Parathyroid adenoma (tissue), 2 donors: ENCODE measurements around the gene SH3BP2.

Experiments used
- H2AFZ ChIP-seq: fragments of 300-600 bp; sonication (generic); one replicate; pipeline ENCODE4 v1.7.0; 2017; ENCODE audit warnings: antibody characterized with exemption, mild to moderate bottlenecking
- H3K27ac ChIP-seq: fragments of 300-600 bp; sonication (generic); one replicate; pipeline ENCODE4 v1.7.0; 2017
- H3K27me3 ChIP-seq: fragments of 300-600 bp; sonication (generic); one replicate; pipeline ENCODE4 v1.7.0; 2017; ENCODE audit warnings: low read length; ENCODE audit not compliant: control insufficient read depth, insufficient read depth
- H3K36me3 ChIP-seq: fragments of 300-600 bp; sonication (generic); one replicate; pipeline ENCODE4 v1.7.0; 2017; ENCODE audit warnings: low read length; ENCODE audit not compliant: control insufficient read depth, insufficient read depth
- H3K4me1 ChIP-seq: fragments of 300-600 bp; sonication (generic); one replicate; pipeline ENCODE4 v1.7.0; 2017; ENCODE audit warnings: control low read depth
- H3K4me2 ChIP-seq: fragments of 300-600 bp; sonication (generic); one replicate; pipeline ENCODE4 v1.7.0; 2017; ENCODE audit warnings: low read length
- H3K4me3 ChIP-seq: fragments of 300-600 bp; sonication (generic); one replicate; pipeline ENCODE4 v1.7.0; 2017; ENCODE audit warnings: low read depth, low read length
- H3K79me2 ChIP-seq: fragments of 300-600 bp; sonication (generic); one replicate; pipeline ENCODE4 v1.7.0; 2017; ENCODE audit warnings: control low read depth
- H3K9ac ChIP-seq: fragments of 300-600 bp; sonication (generic); one replicate; pipeline ENCODE4 v1.7.0; 2017; ENCODE audit warnings: mild to moderate bottlenecking
- H3K9me3 ChIP-seq: fragments of 300-600 bp; sonication (generic); one replicate; pipeline ENCODE4 v1.7.0; 2017; ENCODE audit warnings: low read length; ENCODE audit not compliant: control insufficient read depth
- TF ChIP-seq, protein P1 (sequence below): fragments of 300-600 bp; sonication (generic); IDR thresholded peaks from one replicate; pipeline ENCODE4 v1.7.0; 2017; ENCODE audit warnings: antibody characterized with exemption, mild to moderate bottlenecking
- donor health status: primary hyperparathyroidism.

The SH3BP2 gene

DNA sequence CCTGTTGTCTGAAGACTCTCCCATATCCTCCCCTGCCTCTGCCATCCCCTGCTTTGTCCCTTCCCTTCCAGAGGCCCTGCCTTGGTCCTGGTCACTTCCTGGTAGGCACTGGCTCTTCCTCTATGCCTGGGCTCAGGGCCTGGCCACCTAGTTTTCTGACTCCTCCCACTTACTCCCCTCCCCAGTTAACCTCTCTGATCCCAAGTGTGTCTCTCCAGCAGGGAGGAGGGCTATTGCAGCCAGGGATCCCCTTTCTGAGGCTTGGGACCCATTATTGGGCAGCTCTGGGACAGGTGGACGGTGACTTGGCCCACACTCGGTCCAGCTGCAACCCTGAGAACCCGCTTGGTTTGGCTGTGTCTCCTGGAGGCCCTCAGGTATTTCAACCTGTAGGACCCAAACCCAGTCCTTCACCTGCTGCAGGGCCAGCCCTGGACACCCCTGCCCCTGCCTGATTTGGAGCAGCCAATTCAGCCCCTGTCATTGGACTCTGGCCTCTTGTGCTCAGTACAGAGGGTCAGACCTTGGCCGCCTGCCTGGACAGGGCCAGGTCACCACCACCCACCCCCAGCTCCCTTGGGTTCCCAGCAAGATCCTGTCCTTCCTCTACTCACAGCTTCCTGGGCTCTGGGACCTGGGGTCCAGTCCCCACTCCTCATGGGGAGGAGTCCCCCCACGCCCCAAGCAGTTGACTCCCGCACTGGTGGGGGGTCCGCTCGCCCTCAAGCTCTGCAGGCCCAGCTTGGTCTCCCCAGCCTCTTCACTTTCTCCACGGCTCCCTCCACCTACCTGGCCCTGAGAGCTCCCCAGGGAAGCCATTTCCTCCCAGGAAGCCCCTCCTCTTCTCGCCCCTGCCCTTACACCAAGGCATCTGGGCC, 1.1 kb upstream of the SH3BP2 start:
- H3K4me2 ChIP-seq: no peak overlapping the region
- H3K36me3 ChIP-seq: no peaks in the 10 kb centered on the region
- H3K9ac ChIP-seq: no peak overlapping the region
- no peak overlapping the region for H3K27ac ChIP-seq
- no peaks in the 10 kb centered on the region for H3K27me3 ChIP-seq
- no peak overlapping the region for H2AFZ ChIP-seq
- peaks cover 25% of the 10 kb centered on the region for H3K4me1 ChIP-seq
- H3K79me2 ChIP-seq: no peaks in the 10 kb centered on the region
- TF ChIP-seq, protein P1, sequence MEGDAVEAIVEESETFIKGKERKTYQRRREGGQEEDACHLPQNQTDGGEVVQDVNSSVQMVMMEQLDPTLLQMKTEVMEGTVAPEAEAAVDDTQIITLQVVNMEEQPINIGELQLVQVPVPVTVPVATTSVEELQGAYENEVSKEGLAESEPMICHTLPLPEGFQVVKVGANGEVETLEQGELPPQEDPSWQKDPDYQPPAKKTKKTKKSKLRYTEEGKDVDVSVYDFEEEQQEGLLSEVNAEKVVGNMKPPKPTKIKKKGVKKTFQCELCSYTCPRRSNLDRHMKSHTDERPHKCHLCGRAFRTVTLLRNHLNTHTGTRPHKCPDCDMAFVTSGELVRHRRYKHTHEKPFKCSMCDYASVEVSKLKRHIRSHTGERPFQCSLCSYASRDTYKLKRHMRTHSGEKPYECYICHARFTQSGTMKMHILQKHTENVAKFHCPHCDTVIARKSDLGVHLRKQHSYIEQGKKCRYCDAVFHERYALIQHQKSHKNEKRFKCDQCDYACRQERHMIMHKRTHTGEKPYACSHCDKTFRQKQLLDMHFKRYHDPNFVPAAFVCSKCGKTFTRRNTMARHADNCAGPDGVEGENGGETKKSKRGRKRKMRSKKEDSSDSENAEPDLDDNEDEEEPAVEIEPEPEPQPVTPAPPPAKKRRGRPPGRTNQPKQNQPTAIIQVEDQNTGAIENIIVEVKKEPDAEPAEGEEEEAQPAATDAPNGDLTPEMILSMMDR: no peak
- H3K4me3 ChIP-seq: no peak overlapping the region
- H3K9me3 ChIP-seq: no peaks in the 10 kb centered on the region

DNA sequence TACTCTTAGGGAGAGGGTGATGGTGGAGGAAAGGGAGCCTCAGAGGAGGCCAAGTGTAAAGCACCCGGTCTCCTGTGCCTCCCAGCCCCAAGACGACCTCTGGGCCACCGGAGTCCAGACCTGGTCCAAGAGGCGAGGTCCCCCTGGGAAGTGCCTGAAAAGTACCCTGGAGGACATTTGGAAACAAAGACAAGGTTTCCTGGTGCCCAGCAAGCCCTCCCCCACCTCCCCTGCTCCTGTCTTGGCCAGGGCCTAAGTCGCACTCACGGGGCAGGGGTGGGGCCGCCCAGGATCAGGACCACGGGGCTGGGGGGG, 532 bp upstream of the SH3BP2 start:
- H3K27ac ChIP-seq: no peak overlapping the region
- TF ChIP-seq, protein P1: no peak

DNA sequence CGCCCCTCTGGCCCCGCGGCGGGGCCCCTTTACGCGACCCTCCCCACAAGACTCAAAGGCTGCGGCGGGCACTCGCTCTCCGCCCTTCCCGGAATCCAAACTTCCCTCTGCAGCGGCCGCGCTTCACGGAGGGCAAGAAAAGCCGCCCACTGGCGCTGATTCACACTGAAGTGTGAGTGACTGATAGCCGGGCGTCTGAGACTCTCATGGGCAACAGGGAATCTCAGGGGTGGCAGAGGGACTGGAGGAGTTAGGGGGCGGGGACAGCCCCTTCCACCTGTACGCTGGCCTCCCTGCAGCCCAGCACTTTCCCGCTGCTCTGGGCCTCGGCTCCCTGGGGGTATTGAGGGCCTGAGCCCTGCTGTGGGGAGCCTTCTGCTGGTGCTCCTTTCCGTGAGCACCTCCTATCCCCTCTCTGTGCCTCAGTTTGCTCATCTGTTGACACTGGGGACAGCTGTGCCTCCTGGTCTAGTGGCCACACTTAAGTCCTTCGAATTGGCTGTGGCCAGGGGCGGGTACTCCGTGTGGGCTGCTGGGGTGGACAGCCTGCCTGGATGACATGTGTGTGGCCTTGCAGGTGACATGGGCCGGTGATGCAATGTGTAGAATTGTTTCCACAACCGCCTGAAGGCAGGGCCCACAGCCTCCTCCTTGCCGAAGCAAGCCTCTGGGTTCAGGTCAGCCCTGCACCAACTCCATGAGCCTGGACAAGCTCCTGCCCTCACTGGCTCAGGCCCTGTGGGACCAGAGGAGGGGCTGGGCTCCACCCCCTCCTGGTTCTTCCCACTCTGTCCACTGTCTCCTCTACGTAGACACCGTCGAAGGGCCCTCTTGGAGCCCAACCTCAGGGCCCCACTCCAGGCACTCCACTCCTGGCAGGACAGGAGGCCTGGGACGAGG, 951 bp downstream of the SH3BP2 start:
- H3K36me3 ChIP-seq: no peaks in the 10 kb centered on the region
- no peaks in the 10 kb centered on the region for H3K9me3 ChIP-seq
- peak overlapping the region; percentile 66 for H2AFZ ChIP-seq
- peaks cover 45% of the 10 kb centered on the region for H3K4me1 ChIP-seq
- peak overlapping the region; percentile 95 for H3K27ac ChIP-seq
- peak overlapping the region; percentile 88 for H3K4me2 ChIP-seq
- peak overlapping the region; percentile 63 for H3K4me3 ChIP-seq
- H3K79me2 ChIP-seq: no peaks in the 10 kb centered on the region
- no peaks in the 10 kb centered on the region for H3K27me3 ChIP-seq
- no peak overlapping the region for H3K9ac ChIP-seq
- TF ChIP-seq, protein P1: no peak

More for the DNA sequence above, 532 bp upstream of the SH3BP2 start:
- no peaks in the 10 kb centered on the region for H3K27me3 ChIP-seq
- peaks cover 31% of the 10 kb centered on the region for H3K4me1 ChIP-seq
- H3K36me3 ChIP-seq: no peaks in the 10 kb centered on the region
- no peak overlapping the region for H2AFZ ChIP-seq
- H3K79me2 ChIP-seq: no peaks in the 10 kb centered on the region
- H3K4me3 ChIP-seq: no peak overlapping the region
- H3K4me2 ChIP-seq: no peak overlapping the region
- no peaks in the 10 kb centered on the region for H3K9me3 ChIP-seq
- no peak overlapping the region for H3K9ac ChIP-seq

DNA sequence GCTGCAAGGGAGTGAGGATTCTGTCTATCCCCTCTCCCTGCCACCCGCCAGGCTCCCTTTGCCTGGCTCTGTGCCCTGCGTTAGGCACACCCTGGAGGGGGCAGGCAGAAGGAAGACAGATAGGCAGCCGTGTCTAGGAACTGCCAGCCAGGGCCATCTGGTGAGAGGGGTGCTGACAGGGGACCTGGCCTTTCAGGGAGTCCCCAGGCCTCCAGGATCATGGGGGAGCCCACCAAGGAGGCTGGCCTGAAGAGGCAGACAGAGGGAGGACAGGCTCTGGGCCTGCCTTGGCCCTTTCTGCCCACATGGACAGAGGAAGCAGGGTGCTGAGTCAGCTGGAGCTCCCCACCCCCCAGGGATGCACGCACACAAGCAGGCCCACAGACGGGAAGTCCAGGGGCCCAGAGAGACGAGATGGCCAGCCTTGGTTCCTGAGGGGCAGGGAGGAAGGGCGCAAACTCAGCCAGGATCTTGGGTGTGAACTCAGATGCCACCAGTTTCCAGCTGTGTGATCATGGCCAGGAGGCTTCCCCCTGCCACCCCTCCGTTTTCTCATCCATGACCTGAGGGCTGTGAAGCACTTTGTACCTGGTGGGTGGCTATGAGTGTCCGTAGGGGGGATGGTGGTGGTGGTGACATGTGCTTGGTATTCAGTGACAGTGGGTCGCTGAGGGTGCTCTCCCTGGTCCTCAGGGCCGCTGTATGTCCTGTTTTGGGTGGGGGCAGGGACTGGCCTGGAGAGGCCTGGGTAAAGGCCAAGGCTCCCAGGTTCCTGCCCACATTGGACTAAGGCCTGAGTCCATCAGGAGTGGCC, 1.8 kb downstream of the SH3BP2 start:
- TF ChIP-seq, protein P1: no peak
- no peak overlapping the region for H3K9ac ChIP-seq

More for the DNA sequence above, 1.8 kb downstream of the SH3BP2 start:
- Histone ChIP-seq H3K4me1 (peaks cover 49% of the 10 kb centered on the region), H3K79me2 (peaks cover 7% of the 10 kb centered on the region), H2AFZ (peak overlapping the region; percentile 66), H3K9me3 (no peaks in the 10 kb centered on the region), H3K4me2 (peak overlapping the region; percentile 88), H3K27me3 (no peaks in the 10 kb centered on the region), H3K4me3 (peak overlapping the region; percentile 63), H3K27ac (peak overlapping the region; percentile 95), H3K36me3 (no peaks in the 10 kb centered on the region)
